K562 (cell line): ENCODE results near the gene SH2D7. TPM values are rescaled to one million over a fixed set of nuclear protein-coding genes. Genes with fewer than 3 reads are reported as not detected.

Experiments
- GABPA ChIP-seq: fragments of 200-800 bp; sonication (Bioruptor generic); conservative IDR thresholded peaks from 2 replicates; pipeline ENCODE4 v1.6.1; 2016; ENCODE audit warnings: low read depth, missing genetic modification characterization, missing compliant biosample characterization
- GATA2 ChIP-seq: sonication (generic); formaldehyde crosslinking; IDR thresholded peaks from 2 replicates; pipeline ENCODE4 v1.4.0; 2020; ENCODE audit warnings: mild to moderate bottlenecking, missing genetic modification reagents
- HIVEP1 ChIP-seq: fragments of 250-450 bp; sonication (Bioruptor Pico); IDR thresholded peaks from 2 replicates; pipeline ENCODE4 v1.4.0; 2020; ENCODE audit warnings: mild to moderate bottlenecking
- RFX5 ChIP-seq: IDR thresholded peaks from 2 replicates; pipeline ENCODE4 v1.6.1; 2011; ENCODE audit warnings: low read depth, mild to moderate bottlenecking, improper control_type of control experiment, low read length
- ZZZ3 ChIP-seq: fragments of 450-650 bp; IDR thresholded peaks from 2 replicates; pipeline ENCODE4 v1.6.1; 2016; ENCODE audit warnings: antibody characterized with exemption, mild to moderate bottlenecking, moderate library complexity
- polyA plus RNA-seq, 8 experiments: library from polyadenylated mRNA; depleted of rRNA in 4 of 8; stranded (reverse) in 5 of 8; unstranded in 3 of 8; fragments of >200 nt; fragmentation: Nextera tagmentation in 2 of 8; fragmentation: Illumina TruSeq in 1 of 8; extraction: Ambion mirVana in 2 of 8; extraction: Trizol in 1 of 8; gene quantifications; 2 replicates each; pipeline versions ENCODE4 v1.2.1 to v1.2.3, GENCODE V29; 2011 to 2014; ENCODE audit warnings: inconsistent platforms in 1 of 8, missing spikeins in 1 of 8
- total RNA-seq, 7 experiments: library from RNA; depleted of rRNA in 6 of 7; stranded (reverse); fragments of >200 nt in 6 of 7; fragmentation: Illumina TruSeq in 2 of 7; extraction: Trizol in 2 of 7; gene quantifications; 2 replicates each; pipeline versions ENCODE4 v1.2.1 to v1.2.3, GENCODE V29; 2011 to 2021; ENCODE audit warnings: low replicate concordance in 1 of 7
- TF ChIP-seq, protein P1 (sequence below): sonication (generic); formaldehyde crosslinking; IDR thresholded peaks from 2 replicates; pipeline ENCODE4 v1.8.0; 2022; ENCODE audit warnings: missing genetic modification reagents, mild to moderate bottlenecking, borderline replicate concordance
- TF ChIP-seq, protein P2 (sequence below): sonication (generic); IDR thresholded peaks from 2 replicates; pipeline ENCODE4 v1.6.1; 2016

Gene SH2D7
- total and polyA plus RNA-seq, 9 of the 15 experiments (the other 6 are each of a cell fraction or from before 2014, with no cell fraction given) = not detected

DNA sequence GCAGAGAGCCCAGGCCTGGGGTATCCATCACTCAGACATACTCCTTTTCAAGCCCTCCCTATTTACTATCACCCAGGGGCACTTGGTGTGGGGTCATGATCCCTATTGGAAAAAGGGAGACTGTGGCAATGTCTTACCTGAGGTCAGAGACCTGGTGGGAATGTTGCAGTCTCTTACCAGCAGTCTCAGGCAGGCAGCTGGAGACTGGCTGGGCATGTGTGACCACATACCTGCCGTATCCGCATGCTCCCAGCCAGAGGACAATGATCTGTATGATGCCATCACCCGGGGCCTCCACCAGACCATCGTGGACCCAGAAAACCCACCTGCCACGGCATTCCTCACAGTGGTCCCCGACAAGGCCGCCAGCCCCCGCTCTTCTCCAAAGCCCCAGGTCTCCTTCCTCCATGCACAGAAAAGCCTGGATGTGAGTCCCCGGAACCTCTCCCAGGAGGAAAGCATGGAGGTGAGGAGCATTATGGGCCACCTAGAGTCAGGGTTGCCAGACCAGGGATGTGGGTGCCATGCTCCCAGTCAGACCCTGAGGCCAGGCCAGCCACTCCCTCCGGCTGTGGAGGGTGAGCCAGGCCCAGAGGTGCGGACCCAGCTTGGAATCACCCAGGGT, 5.9 kb downstream of the SH2D7 start (continued):
- TF ChIP-seq, protein P1, sequence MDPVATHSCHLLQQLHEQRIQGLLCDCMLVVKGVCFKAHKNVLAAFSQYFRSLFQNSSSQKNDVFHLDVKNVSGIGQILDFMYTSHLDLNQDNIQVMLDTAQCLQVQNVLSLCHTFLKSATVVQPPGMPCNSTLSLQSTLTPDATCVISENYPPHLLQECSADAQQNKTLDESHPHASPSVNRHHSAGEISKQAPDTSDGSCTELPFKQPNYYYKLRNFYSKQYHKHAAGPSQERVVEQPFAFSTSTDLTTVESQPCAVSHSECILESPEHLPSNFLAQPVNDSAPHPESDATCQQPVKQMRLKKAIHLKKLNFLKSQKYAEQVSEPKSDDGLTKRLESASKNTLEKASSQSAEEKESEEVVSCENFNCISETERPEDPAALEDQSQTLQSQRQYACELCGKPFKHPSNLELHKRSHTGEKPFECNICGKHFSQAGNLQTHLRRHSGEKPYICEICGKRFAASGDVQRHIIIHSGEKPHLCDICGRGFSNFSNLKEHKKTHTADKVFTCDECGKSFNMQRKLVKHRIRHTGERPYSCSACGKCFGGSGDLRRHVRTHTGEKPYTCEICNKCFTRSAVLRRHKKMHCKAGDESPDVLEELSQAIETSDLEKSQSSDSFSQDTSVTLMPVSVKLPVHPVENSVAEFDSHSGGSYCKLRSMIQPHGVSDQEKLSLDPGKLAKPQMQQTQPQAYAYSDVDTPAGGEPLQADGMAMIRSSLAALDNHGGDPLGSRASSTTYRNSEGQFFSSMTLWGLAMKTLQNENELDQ (CRISPR knock-in tag) = no peak
- TF ChIP-seq HIVEP1 (CRISPR knock-in tag) = no peak
- TF ChIP-seq, protein P2, sequence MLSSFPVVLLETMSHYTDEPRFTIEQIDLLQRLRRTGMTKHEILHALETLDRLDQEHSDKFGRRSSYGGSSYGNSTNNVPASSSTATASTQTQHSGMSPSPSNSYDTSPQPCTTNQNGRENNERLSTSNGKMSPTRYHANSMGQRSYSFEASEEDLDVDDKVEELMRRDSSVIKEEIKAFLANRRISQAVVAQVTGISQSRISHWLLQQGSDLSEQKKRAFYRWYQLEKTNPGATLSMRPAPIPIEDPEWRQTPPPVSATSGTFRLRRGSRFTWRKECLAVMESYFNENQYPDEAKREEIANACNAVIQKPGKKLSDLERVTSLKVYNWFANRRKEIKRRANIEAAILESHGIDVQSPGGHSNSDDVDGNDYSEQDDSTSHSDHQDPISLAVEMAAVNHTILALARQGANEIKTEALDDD = no peak
- TF ChIP-seq GATA2 (CRISPR knock-in tag) = no peak
- no peak for TF ChIP-seq RFX5
- TF ChIP-seq ZZZ3 = no peak
- no peak for TF ChIP-seq GABPA (tag)
